ENCODE measurements around the gene CCNY. TPM values are rescaled to one million over a fixed set of nuclear protein-coding genes. Genes with fewer than 3 reads are reported as not detected.

CCNY gene
- total RNA-seq, 1 experiment from 2014 or later = 80.4 TPM

DNA sequence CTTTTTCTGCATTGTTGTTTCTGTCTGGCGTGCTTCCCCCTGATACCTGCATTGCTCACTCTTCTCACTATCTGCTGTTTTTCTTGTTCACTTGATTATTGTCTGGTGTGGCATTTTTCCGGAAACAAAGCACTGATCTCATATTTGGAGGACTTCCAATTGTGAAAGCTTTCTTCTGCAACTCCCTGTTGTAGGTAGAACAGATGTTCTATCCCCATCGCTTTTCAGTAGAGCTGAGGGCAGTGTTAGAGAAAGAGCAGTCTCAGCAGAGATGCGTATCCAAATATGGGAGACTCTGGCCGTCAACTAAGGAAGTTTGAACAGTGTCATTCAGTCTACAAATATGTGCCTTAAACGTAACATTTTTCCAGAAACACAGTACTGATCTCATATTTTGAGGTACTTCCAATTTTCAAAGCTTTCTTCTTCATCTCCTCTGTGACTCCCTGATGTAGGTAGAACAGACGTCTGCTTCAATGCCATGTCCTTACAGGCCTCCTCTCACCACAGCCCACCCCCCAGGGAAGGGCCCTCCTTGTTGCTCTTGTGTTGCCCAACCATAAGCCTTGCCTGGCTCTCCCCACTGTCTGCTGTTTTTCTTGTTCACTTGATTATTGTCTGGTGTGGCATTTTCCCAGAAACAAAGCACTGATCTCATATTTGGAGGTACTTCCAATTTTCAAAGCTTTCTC is 241.8 kb downstream of the CCNY start:
- no peak for DNase-seq (ENCODE audit: low read depth)

DNA sequence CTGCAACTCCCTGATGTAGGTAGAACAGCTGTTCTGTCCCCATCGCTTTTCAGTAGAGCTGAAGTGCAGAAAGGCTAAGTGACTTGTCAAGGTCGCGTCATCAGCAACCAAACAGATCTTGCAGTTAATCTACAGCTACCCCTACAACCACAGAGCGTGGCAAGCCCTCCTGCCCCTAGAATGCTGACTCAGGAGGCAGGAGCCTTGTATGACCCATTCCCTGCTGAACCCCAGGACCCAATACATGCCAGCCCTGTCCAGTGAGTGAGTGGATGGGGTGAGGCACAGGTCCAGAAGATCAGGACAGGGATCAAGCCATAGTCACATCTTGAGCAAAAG is 242.3 kb downstream of the CCNY start:
- DNase-seq (ENCODE audit: low read depth) = no peak

DNA sequence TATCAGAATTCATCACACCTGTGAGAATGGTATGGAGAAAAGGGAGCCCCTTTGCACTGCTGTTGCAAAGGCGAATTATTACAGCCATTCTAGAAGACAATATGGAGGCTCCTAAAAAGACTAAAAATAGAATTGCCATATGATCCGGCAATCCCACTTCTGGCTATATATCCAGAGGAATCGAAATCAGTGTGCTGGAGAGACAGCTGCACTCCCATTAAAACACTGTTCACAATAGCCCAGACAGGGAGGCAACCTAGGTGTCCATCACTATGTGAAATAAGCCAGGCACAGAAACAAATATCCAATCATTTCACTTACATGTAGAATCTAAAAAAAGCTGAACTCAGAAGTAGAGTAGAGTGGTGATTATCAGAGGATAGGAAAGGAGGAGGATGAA is 242.8 kb downstream of the CCNY start:
- DNase-seq (ENCODE audit: low read depth) = no peak

DNA sequence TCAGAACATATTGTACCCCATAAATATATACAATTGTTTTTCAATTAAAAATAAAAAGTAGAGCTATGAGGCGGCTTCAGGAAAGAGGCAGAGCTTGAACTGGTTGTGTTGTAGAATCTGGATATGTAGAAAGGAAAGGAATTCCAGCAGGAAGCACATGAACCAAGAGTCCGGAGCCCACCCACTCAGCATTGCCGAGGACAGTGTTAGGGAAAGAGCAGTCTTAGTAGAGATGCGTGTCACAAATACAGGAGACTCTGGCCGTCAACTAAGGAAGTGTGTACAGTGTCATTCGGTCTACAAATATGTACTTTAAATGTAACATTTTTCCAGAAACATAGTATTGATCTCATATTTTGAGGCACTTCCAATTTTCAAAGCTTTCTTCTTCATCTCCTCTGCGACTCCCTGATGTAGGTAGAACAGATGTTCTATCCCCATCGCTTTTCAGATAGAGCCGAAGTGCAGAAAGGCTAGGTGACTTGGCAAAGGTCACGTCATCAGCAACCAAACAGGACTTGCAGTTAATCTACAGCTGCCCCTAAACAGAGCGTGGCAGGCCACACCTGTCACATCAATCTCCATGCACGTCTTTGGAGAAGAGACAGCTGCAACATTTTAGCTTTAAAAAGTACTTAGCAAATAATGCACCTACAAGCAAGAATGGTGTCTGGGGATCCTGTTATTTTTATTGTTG is 243.6 kb downstream of the CCNY start:
- no peak for DNase-seq (ENCODE audit: low read depth)

DNA sequence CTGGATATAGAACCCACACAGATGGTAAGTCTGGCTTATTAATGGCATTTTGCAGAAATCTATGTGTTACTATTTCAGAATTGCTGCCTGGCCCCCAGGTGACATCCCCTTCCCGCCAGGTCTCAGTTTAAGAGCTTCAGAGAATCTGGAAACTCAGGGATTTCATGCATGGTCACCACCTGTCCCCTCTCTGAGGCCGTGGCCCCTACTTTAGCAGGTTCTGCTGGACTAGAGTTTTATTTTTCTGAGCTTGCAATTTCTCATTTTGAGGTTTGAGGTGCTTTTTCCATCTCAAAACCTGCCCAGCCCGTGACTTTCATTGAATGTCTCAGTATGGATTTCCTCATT is 244.1 kb downstream of the CCNY start:
- DNase-seq (ENCODE audit: low read depth) = no peak

DNA sequence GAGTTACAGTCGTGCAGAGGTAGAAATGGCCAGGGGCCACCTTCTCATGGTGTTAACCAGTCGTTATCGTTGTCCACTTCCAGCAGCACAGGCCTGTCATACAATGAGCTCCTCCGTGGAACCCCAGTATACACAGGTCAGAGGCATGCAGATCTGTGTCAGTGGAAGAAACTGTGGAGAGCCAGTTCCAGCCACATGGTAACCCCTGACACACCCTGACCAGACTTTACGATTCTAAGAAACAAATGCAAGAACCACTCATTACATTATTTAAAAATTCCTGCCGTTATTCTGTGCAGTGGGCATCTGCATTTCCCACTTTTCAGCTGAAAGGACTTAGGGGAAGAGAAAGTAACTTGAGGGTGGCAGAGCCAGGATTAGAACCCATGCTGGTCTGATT is 245.3 kb downstream of the CCNY start:
- no peak for DNase-seq (ENCODE audit: low read depth)

DNA sequence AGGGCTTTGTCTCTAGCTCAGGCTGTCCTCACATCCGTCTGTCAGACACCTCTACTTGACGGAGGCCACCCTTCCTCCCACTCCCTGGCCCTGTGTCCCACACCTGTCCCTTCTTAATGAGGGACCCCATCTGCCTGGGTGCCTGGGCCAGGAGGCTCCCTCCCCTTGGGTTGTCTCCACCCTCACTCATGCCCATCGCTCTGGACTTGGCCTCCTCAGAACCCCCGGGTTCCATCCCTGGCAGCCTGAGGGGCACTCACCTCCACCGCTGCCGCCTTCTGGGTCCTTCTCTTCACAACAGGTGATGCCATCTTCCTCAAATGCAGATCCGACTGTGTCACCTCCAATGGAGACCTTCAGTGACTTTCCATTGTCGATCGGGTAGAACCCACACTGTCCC is 248.6 kb downstream of the CCNY start:
- no peak for DNase-seq (ENCODE audit: low read depth)

DNA sequence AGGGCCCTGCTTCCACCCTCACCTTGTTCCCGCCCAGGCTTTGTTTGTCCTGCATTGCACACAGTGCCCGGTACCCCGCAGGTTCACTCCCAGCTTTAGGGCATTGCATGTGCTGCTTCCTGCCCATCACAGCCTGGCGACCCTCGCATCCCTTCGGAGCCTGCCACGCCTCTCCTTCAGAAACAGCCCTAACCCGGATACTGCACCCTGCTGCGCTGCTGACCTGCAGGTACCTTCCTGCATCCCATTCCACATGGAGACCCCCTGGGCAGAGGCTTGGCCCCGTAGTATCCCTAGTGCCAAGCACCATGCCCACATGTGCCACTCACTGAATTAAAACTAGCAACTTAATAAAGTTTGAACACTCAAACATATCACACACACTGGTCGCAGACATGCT is 249.0 kb downstream of the CCNY start:
- no peak for DNase-seq (ENCODE audit: low read depth)

DNA sequence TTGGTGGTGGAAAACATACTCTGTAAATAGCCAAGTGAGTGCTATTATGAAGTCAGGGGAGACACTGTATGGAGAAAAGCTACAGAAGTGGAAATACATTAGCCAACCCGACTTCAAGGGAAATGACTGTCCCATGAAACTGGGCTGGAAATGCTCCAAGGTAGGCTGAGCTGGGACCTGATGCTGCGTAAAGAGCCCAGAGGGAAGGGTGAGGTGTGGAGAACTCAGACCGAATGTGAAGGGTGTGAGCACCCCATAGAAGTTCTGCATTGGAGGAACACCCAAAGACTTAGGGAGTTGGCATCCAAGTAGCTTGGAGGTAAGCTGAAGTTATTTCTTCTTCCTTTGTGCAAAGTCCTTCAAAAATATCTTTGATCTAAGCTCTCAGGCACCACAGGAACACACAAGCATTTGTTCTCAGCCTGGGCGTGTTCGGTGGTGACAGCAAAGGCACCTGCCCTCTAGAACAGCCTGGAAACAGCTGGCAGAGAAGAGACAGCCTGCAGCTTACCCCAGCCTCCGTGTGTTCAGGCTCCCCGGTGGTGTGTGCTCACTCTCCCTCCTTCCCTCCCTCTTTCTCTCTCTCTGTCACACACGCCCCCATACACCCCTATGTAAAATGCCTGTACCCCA is 249.7 kb downstream of the CCNY start:
- no peak for DNase-seq (ENCODE audit: low read depth)

DNA sequence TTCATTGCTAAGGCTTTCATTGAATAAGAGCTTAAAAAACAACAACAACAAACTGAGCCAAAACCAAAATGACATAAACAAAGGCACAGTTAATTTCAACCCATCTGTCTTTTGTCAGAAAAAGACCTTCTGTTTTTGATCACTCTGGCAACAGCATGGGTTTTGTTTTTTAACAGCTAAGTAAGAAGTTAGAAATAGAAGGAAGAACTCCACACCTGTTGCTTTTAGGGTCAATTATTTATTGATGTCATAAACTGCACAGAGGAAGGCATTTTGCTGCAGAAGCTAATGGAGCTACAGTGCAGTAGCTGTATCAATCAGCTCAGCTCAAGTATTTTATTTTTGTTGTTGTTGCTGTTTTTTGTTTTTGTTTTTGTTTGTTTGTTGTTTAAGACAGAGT is 252.5 kb downstream of the CCNY start:
- no peak for DNase-seq (ENCODE audit: low read depth)

DNA sequence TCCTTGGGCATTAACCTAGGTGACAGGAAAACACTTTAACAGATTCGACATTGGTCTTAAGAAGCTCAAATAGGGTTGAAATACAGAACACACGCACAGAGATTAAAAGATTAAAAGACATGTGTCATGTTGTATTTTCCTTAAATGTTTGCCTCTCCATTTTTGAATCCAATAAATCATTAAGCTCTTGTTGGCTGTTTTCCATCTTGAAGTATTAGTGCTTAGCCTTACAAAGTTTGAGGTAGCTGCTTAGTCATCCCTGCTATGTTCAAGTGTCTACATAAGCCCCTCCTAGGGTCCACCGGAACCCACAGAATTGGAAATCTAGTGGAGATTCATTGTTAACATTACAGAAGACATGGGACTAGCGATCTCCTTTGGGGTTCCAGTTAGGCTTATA is 256.1 kb downstream of the CCNY start:
- DNase-seq (ENCODE audit: low read depth) = no peak

DNA sequence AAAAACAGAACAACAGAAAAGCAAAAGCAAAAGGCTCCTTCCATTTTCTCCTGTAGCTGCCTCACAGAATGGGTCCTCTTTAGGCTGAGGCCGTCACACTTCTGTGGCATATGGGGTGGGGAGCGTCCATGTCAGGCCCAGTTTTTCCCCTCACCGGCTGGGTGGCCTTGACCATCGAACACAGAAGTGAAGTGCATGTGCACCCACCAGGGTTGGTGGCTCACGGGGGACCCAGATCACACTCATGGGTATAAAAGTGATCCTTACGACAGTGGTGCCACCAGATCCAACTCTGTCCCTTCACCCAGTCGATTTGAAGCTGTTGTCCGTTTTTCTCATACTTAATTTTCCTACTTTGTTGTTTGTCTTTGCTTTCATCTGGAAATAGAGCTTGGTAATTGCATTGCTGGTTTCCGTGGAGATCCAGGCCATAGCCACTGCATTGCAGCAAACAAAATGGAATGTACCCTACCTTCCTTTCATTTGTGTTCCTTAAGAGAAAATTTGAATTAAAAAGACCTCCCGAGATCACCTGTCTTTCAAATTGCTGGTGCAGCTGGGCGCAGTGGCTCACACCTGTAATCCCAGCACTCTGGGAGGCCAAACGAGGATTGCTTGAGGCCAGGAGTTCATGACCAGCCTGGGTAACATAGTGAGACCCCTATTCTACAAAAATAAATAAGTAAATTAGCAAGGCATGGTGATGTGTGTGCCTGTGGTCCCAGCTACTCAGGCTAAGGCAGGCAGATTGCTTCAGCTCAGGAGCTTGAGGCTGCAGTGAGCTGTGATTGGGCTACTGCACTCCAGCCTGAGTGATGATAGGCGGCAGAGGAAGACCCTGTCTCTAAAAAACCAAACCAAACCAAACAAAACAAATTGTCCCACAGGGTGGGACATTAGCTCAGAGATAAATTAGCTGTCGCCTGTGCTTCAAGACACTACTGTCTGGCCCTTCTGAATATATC is 258.1 kb downstream of the CCNY start:
- DNase-seq (ENCODE audit: low read depth) = no peak

DNA sequence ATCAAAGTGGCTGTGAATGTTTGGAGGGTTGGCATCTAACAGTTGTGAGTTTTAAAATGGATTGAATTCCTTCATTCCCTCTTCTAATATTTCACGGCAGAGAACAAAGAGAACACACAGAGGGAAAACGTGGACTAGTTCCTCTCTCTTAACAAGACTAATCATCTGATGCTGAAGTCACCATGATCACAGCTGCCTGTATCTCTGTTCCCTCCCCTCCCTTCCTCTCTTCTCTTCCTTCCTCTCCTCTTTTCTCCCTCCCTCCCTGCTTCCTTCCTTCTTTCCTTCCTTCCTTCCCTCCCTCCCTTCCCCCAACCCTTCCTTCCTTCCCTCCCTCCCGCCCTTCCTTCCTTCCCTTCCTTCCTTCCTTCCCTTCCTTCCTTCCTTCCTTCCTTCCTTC is 258.8 kb downstream of the CCNY start:
- DNase-seq (ENCODE audit: low read depth) = no peak

DNA sequence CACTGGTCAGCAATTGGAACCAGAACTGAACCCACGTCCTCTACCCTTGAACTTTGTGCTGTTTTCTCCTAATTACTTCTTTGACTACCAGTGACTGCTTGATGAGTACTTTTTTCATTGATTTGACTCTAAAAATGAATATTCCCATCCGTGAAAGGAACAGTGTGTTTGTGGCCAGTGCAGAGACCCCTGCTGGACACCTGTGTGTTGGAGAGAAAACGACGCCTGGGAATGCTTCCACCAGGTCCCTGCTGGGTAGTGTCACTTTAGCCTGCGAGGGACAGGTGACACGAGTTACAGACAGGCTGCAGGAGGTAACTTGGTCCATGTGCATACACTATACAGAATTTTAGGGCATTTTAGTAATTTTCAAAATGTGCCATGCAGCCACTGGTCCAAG is 262.1 kb downstream of the CCNY start:
- DNase-seq (ENCODE audit: low read depth) = no peak

DNA sequence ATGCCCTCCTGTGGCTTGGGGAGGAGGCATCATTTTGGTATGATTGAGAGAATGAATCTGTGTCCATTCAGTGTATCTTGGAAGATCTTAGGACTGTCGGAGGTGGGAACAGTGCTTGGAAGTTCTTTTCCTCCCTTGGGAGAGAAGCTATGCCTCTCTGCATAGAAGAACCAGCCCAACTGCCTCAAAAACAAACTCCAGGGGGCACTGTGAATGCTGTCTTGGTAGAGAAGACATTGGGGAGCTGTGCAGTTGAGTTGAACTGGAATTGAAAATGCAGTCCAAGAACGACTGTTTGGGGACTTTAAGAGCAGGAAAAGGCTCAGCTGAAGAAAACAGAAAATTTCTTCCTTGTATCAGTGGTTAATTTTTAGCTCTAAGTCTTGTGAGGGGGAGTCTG is 263.9 kb downstream of the CCNY start:
- no peak for DNase-seq (ENCODE audit: low read depth)

DNA sequence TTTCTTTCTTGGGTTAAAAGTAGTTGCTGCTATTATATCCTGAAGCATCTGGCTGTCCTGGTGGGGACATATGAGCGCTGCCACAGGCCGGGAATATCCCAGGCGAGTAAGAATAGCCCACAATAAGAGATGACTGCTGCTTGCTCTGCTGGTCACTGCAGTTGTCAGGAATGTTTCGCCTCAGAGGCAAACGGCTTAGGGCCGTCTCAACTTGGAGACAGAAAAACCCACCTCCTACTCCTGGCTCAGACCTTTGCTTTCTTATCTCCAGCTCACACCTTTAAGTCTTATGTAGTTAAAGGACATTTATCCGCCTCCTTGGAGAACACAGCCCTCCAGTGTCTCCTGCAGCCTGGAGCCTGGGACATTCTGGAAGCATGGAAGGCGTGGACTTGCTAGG is 268.9 kb downstream of the CCNY start, which contains the start of gene GJD4:
GJD4 (plus strand) TSS at position 151 of the 400 bp plus-strand sequence; CDS start at position 378, 227 bp downstream.
- no peak for DNase-seq (ENCODE audit: low read depth)

DNA sequence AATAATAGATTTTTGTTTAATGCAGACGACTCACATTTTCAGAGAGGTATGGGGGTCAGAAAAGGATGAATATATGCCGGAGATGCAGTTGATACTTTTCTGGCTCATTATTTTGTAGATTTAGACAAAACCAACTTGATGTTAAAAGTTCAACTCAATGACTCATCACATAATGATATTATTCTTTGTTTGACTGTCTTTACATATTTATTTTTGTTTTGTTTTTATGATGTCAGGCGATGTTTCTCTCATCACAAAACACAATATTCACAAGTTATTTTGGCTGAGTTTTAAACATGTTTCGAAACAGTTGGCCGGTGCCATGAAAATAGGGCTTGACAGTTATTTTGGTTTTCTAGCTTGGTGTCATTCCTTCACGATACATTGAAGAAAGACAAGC is 270.1 kb downstream of the CCNY start:
- DNase-seq (ENCODE audit: low read depth) = no peak

DNA sequence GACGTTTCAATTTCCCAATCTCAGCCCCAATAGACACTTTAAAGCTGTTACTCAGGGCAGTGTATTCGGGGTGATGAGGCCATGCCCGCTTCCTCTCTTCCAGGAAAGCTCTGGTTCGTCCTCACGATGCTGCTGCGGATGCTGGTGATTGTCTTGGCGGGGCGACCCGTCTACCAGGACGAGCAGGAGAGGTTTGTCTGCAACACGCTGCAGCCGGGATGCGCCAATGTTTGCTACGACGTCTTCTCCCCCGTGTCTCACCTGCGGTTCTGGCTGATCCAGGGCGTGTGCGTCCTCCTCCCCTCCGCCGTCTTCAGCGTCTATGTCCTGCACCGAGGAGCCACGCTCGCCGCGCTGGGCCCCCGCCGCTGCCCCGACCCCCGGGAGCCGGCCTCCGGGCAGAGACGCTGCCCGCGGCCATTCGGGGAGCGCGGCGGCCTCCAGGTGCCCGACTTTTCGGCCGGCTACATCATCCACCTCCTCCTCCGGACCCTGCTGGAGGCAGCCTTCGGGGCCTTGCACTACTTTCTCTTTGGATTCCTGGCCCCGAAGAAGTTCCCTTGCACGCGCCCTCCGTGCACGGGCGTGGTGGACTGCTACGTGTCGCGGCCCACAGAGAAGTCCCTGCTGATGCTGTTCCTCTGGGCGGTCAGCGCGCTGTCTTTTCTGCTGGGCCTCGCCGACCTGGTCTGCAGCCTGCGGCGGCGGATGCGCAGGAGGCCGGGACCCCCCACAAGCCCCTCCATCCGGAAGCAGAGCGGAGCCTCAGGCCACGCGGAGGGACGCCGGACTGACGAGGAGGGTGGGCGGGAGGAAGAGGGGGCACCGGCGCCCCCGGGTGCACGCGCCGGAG is 271.4 kb downstream of the CCNY start:
- no peak for DNase-seq (ENCODE audit: low read depth)

DNA sequence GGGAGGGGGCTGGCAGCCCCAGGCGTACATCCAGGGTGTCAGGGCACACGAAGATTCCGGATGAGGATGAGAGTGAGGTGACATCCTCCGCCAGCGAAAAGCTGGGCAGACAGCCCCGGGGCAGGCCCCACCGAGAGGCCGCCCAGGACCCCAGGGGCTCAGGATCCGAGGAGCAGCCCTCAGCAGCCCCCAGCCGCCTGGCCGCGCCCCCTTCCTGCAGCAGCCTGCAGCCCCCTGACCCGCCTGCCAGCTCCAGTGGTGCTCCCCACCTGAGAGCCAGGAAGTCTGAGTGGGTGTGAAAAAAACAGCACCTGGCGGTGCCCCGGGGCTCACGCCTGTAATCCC is 272.0 kb downstream of the CCNY start:
- DNase-seq (ENCODE audit: low read depth) = no peak

DNA sequence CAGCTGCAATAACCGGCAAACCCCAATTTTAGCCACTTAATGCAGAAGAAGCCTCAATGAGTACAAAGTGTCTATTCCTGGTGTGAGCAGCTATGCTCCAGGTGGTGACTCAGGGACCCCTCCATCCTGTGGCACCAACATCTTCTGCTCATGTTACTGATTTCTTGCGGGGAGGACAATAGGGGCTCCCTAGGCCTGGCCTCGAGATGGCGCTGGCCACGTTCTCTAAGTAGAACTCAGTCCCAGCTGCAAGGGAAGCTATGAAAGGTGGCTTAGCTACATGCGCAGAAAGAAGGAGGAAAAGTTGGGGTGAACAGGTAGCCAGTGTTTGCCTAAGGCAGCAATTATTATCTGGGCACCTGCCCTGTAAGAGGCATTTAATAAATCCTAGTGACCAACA is 275.4 kb downstream of the CCNY start:
- peak; percentile 25 for DNase-seq (ENCODE audit: low read depth)

Data from HT1080 (cell line).